MG63 (cell line): Measurements from ENCODE around the gene RAB31. TPM values are rescaled to one million over a fixed set of nuclear protein-coding genes. Genes with fewer than 3 reads are reported as not detected.

ENCODE experiments used
- DNase-seq: peaks from one replicate; pipeline ENCODE4 v3.0.0-alpha.2; 2020
- H3K27me3 ChIP-seq: fragments of 250-450 bp; sonication (Bioruptor Pico); 2 replicates; pipeline ENCODE4 v1.5.1; 2020; ENCODE audit warnings: mild to moderate bottlenecking, moderate library complexity
- H3K36me3 ChIP-seq: fragments of 250-450 bp; sonication (Bioruptor Pico); 2 replicates; pipeline ENCODE4 v1.5.1; 2020; ENCODE audit warnings: mild to moderate bottlenecking, moderate library complexity
- H3K4me3 ChIP-seq: fragments of 250-450 bp; sonication (Bioruptor Pico); 2 replicates; pipeline ENCODE4 v1.5.1; 2020; ENCODE audit warnings: mild to moderate bottlenecking, moderate library complexity
- H3K9me3 ChIP-seq: fragments of 250-450 bp; sonication (Bioruptor Pico); 2 replicates; pipeline ENCODE4 v1.5.1; 2020; ENCODE audit warnings: mild to moderate bottlenecking, moderate library complexity
- total RNA-seq: library from RNA; depleted of rRNA; stranded (reverse); fragments of >200 nt; shearing (Covaris generic); gene quantifications from 2 replicates; pipeline ENCODE4 v1.2.3, GENCODE V29; 2014; ENCODE audit warnings: low replicate concordance

RAB31 gene
- total RNA-seq, 1 experiment from 2014 or later = 19.5 TPM

DNA sequence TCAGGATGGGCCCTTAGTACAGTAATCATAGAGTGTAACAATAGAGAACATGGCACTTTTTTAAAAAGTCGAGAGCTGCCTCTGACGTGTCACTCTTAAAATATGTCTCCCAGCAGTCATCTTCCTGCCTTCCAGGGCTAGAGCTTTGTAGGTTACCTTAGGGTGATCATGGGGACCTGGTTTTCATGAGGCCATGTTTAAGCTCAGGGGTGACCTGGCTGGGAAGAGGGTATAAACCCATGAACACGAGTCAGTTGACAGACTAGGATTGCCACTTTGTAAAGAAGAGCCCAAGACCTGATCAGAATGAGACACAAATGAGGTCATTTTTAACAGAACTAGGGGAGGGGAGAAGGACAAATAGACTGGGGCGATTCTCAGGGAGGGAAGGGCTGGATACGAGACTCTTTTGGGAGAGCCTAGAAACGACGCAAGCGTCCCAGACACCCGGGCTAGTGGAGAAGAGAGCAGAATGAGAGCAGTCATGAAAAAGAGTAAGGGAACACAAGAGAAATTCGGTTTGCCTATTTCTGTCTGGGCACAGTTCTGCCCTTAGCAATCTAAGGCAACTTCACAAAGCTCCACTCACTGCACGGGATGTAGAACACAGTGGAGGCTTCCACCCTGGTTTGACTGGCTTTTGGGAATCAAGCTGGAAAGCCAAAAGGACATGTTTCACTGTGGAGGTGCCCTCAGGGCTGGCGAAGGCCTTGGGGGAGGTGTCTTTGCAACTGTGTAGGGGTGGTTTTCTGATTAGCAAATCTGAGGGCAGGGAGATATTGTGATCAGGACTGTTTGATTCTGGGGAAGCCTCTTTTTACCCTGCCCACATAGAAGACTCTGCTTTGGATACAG is 1.8 kb upstream of the RAB31 start:
- Histone ChIP-seq H3K36me3 (no peaks in the 10 kb centered on the region), H3K9me3 (no peaks in the 10 kb centered on the region), H3K27me3 (no peaks in the 10 kb centered on the region), H3K4me3 (no peak overlapping the region)
- no peak for DNase-seq

DNA sequence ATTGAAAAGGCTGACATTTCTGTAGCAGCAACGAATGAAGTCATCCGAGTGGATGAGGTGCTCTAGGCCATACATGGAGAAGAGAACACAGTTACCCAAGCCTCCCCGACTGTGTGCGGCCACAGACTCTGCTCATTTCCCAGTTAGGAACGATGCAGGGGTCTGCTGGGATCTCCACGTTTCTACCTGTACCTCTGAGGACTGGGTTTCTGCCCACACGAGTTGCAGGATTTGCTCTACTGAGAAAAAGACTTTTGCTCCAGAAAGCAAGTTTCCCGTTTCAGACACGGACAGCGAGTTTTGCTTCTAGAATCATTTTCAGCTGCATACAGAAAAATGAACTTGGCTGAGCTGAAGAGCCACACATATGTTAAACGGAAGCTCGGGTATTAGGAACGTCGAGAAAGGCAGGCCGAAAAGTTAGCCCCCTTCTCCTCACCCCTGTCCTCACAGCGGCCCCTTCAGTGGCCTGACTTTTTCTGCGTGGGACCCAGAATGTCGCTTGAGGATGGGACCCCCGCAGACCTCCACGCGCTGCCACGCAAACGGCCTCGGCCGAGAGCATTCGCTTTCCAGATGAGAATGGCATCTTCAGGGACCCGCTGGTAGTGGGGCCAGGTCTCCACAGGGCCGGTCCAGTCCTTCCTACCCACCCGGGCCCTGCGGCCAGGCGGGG is 582 bp upstream of the RAB31 start:
- peak overlapping the region; percentile 41 for H3K4me3 ChIP-seq
- H3K9me3 ChIP-seq = no peaks in the 10 kb centered on the region
- no peak for DNase-seq
- H3K27me3 ChIP-seq = no peaks in the 10 kb centered on the region
- H3K36me3 ChIP-seq = no peaks in the 10 kb centered on the region

GRCh38 chr18:9708434-9709303 is 568 bp downstream of the RAB31 start:
- no peak for DNase-seq
- H3K27me3 ChIP-seq = no peaks in the 10 kb centered on the region
- H3K36me3 ChIP-seq = no peaks in the 10 kb centered on the region
- no peaks in the 10 kb centered on the region for H3K9me3 ChIP-seq
- H3K4me3 ChIP-seq = peak overlapping the region; percentile 76

- H3K27me3 ChIP-seq = no peaks in the 10 kb centered on the region
- no peak for DNase-seq
These were observed 1.3 kb downstream of the RAB31 start for GRCh38 chr18:9709304-9709877.

GRCh38 chr18:9710037-9710436 is 1.9 kb downstream of the RAB31 start:
- Histone ChIP-seq H3K4me3 (no peak overlapping the region), H3K27me3 (no peaks in the 10 kb centered on the region), H3K36me3 (no peaks in the 10 kb centered on the region), H3K9me3 (no peaks in the 10 kb centered on the region)
- no peak for DNase-seq

More at GRCh38 chr18:9709304-9709877, 1.3 kb downstream of the RAB31 start:
- H3K4me3 ChIP-seq = peak overlapping the region; percentile 76
- no peaks in the 10 kb centered on the region for H3K9me3 ChIP-seq
- no peaks in the 10 kb centered on the region for H3K36me3 ChIP-seq

- Histone ChIP-seq H3K9me3 (no peaks in the 10 kb centered on the region), H3K36me3 (no peaks in the 10 kb centered on the region), H3K27me3 (no peaks in the 10 kb centered on the region), H3K4me3 (no peak overlapping the region)
- DNase-seq = no peak
These were observed 3.4 kb downstream of the RAB31 start for GRCh38 chr18:9711361-9712129.

DNA sequence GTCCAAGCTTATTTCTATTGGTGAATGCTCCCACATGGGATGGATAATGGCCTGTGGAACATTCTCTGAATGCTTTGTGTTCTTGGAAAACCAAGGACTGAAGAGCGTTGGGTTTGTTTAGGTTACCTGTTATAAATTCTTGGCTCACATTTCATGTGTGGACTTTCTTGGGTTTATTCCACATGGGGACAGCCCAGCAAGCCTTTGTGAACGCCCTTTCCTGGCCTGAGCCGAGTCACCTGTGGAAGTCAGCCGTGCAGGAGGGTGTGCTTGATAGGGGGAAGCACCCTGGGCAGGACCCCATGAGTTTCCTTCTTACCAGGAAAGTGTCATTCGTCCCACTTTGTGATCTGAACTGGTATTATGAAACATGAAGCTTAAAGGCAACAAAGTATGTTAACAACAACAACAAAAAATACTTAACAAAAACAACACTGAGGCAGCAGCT is 4.1 kb downstream of the RAB31 start:
- no peak overlapping the region for H3K4me3 ChIP-seq
- DNase-seq = no peak
- H3K36me3 ChIP-seq = no peaks in the 10 kb centered on the region

GRCh38 chr18:9712611-9713010 is 4.5 kb downstream of the RAB31 start:
- Histone ChIP-seq H3K4me3 (no peak overlapping the region), H3K36me3 (no peaks in the 10 kb centered on the region), H3K27me3 (no peaks in the 10 kb centered on the region), H3K9me3 (no peaks in the 10 kb centered on the region)
- DNase-seq = no peak

More for the DNA sequence above, 4.1 kb downstream of the RAB31 start:
- no peaks in the 10 kb centered on the region for H3K27me3 ChIP-seq
- no peaks in the 10 kb centered on the region for H3K9me3 ChIP-seq

DNA sequence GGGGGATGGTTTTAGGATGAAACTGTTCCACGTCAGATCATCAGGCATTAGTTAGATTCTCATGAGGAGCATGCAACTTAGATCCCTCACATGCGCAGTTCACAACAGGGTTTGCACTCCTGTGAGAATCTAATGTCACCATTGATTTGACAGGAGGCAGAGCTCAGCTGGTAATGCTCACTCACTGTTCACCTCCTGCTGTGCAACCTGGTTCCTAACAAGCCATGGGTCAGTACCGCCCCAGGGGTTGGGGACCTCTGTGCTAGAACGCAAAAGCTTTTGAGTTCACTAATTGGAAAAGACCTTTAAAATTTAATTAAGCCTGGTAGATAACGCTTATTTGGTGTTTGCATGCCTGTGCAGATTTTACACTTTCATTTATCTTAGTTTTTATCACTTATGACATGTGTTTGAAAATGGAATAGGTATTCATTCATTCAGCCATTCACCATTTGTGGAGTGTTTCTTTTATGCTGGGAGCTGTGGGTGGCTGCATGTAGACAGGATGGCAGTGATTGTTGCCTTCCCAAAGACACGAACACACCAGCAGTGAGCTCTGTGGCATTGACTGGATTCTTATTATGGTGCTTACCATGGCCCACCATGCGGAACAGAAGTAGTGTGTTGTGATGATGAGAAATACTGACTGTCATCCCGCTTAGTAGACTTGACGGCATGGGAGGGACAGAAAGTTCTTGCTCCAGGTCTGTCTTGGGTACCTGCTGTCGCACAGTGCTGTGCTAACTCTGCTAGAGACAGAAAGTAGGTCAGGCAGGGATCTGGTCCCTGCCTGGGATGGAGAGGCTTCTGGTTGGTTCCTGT is 6.4 kb downstream of the RAB31 start:
- Histone ChIP-seq H3K9me3 (no peaks in the 10 kb centered on the region), H3K27me3 (no peaks in the 10 kb centered on the region), H3K36me3 (no peaks in the 10 kb centered on the region), H3K4me3 (no peak overlapping the region)
- no peak for DNase-seq

GRCh38 chr18:9715088-9715343 is 6.9 kb downstream of the RAB31 start:
- Histone ChIP-seq H3K4me3 (no peak overlapping the region), H3K27me3 (no peaks in the 10 kb centered on the region), H3K9me3 (no peaks in the 10 kb centered on the region), H3K36me3 (no peaks in the 10 kb centered on the region)
- no peak for DNase-seq

DNA sequence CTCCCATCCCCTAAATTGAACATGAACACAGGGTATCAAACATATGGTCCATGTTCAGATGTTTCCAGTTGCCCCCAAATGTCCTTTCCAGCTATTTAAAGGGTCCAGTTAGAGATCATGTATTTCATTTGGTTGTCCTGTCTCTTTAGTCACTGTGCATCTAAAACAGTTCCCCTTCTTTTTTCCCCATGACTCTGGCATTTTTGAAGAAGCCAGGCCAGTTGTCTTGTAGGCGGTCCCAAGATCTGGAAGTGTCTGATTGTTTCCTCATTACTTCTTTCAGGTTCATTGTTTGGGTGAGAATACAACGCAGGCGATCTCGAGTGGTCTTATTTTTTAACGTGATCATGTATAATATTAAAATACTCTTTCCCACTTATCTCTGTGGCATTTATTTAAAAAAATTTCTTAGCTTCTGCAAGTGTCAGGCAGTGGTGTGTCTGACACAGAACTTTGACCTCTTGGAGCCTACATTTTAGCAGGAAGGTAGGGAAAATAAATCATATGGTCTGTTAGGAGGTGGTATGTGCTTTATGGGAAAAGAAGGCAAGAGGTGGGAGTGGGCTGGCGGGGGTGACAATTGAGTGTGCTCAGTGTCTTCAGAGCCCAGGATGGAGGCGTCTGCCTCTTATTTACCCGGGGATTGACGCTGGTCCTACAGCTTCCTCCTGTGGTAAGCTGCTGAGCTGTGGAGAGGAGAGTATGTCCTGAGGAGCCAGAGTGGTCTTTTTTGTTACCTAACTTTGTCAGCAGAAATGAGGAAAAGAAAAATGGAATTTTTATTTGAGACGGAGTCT is 8.1 kb downstream of the RAB31 start:
- no peaks in the 10 kb centered on the region for H3K27me3 ChIP-seq
- DNase-seq = no peak
- H3K36me3 ChIP-seq = no peaks in the 10 kb centered on the region
- H3K4me3 ChIP-seq = no peak overlapping the region
- no peaks in the 10 kb centered on the region for H3K9me3 ChIP-seq

DNA sequence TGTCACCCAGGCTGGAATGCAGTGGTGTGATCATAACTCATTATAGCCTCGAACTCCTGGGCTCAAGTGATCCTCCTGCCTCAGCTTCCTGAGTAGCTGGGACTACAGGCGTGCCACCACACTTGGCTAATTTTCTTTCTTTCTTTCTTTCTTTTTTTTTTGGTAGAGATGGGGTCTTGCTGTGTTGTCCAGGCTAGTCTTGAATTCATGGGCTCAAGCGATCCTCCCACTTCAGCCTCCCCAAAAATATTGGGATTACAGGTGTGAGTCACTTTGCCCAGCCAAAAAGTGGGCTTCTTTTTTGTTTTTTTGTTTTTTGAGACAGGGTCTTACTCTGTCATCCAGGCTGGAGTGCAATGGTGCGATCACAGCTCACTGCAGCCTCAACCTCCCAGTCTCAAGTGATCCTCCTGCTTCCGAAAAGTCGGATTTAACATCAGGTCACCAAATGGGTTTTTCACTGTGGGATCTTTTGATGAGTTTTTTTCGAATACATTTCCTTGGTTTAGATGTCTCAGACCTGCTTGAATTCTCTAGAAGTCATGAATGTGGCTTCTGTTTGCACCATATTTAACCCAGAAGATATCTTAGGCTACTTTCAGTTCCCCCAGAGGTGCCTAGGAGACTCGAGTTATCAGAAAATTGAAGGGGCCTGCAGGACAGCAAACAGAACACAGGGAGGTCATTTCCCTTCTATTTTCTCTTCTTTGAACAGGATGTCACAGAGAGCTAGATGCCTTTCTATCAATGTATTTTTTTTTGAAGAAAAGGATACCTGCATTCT is 8.9 kb downstream of the RAB31 start:
- no peak for DNase-seq
- Histone ChIP-seq H3K4me3 (no peak overlapping the region), H3K27me3 (no peaks in the 10 kb centered on the region)

GRCh38 chr18:9719421-9719981 is 11.4 kb downstream of the RAB31 start:
- H3K4me3 ChIP-seq = peak overlapping the region; percentile 28
- no peaks in the 10 kb centered on the region for H3K27me3 ChIP-seq
- H3K36me3 ChIP-seq = peaks cover 10% of the 10 kb centered on the region; the same call in 1 of the 2 replicates
- H3K9me3 ChIP-seq = no peaks in the 10 kb centered on the region
- peak; percentile 95 for DNase-seq

More for the DNA sequence above, 8.9 kb downstream of the RAB31 start:
- Histone ChIP-seq H3K9me3 (no peaks in the 10 kb centered on the region), H3K36me3 (no peaks in the 10 kb centered on the region)

- Histone ChIP-seq H3K36me3 (peaks cover 10% of the 10 kb centered on the region; the same call in 1 of the 2 replicates), H3K27me3 (no peaks in the 10 kb centered on the region), H3K4me3 (no peak overlapping the region), H3K9me3 (no peaks in the 10 kb centered on the region)
- no peak for DNase-seq
These were observed 12.2 kb downstream of the RAB31 start for GRCh38 chr18:9720327-9720726.
